Neural cell (in vitro differentiated cells): ENCODE results near the gene DDX52. TPM values are rescaled to one million over a fixed set of nuclear protein-coding genes. Genes with fewer than 3 reads are reported as not detected.

Source experiments
- H2AFZ ChIP-seq: fragments of 200-600, 300-800 bp; sonication (generic), shearing (Covaris generic); 2 replicates; pipeline ENCODE4 v1.6.0; 2014; ENCODE audit warnings: low read depth, mild to moderate bottlenecking, antibody characterized with exemption, low read length, moderate library complexity
- H3F3A ChIP-seq: fragments of 200-600 bp; shearing (Covaris generic); 2 replicates; pipeline ENCODE4 v1.6.1; 2016; ENCODE audit warnings: mild to moderate bottlenecking, moderate library complexity, mixed read lengths, antibody characterized with exemption, low read length; ENCODE audit not compliant: insufficient read depth, poor library complexity, severe bottlenecking
- H3K27ac ChIP-seq: fragments of 200-600, 300-800 bp; sonication (generic), shearing (Covaris generic); 2 replicates; pipeline ENCODE4 v1.5.1; 2014; ENCODE audit warnings: mild to moderate bottlenecking, low read length, moderate library complexity
- H3K27me3 ChIP-seq: fragments of 300-800, 200-600 bp; sonication (generic), shearing (Covaris generic); 2 replicates; pipeline ENCODE4 v1.6.0; 2014; ENCODE audit warnings: mild to moderate bottlenecking, low read depth, low read length, moderate library complexity; ENCODE audit not compliant: insufficient read depth
- H3K36me3 ChIP-seq: fragments of 300-800, 200-600 bp; sonication (generic), shearing (Covaris generic); 2 replicates; pipeline ENCODE4 v1.5.1; 2014; ENCODE audit warnings: mild to moderate bottlenecking, antibody characterized with exemption, low read length, moderate library complexity; ENCODE audit not compliant: insufficient read depth
- H3K4me2 ChIP-seq: fragments of 300-800, 200-600 bp; sonication (generic), shearing (Covaris generic); 2 replicates; pipeline ENCODE4 v1.6.0; 2014; ENCODE audit warnings: mild to moderate bottlenecking, low read length
- H3K4me3 ChIP-seq: fragments of 300-800, 200-600 bp; sonication (generic), shearing (Covaris generic); 2 replicates; pipeline ENCODE4 v1.5.1; 2014; ENCODE audit warnings: mild to moderate bottlenecking, low read length, moderate library complexity
- H3K79me2 ChIP-seq: fragments of 200-600 bp; shearing (Covaris generic); replicated peaks from 2 replicates; pipeline ENCODE4 v1.6.0; 2014; ENCODE audit warnings: mild to moderate bottlenecking, low read length, moderate library complexity; ENCODE audit not compliant: insufficient read depth
- H3K9ac ChIP-seq: fragments of 300-800, 200-600 bp; sonication (generic), shearing (Covaris generic); 2 replicates; pipeline ENCODE4 v1.6.1; 2016; ENCODE audit warnings: mild to moderate bottlenecking, low read length, mixed read lengths
- H3K9me2 ChIP-seq: fragments of 200-600 bp; shearing (Covaris generic); 2 replicates; pipeline ENCODE4 v1.6.1; 2016; ENCODE audit warnings: mild to moderate bottlenecking, low read length, mixed read lengths; ENCODE audit not compliant: insufficient read depth
- H3K9me3 ChIP-seq: fragments of 200-600, 300-800 bp; sonication (generic), shearing (Covaris generic); 2 replicates; pipeline ENCODE4 v1.6.1; 2016; ENCODE audit warnings: mild to moderate bottlenecking, mixed run types, low read length, moderate library complexity, mixed read lengths
- H4K20me1 ChIP-seq: fragments of 200-600 bp; shearing (Covaris generic); 2 replicates; pipeline ENCODE4 v1.6.1; 2016; ENCODE audit warnings: mild to moderate bottlenecking, mixed run types; ENCODE audit not compliant: insufficient read depth
- EP300 ChIP-seq: fragments of 450-650 bp; conservative IDR thresholded peaks from 2 replicates; pipeline ENCODE4 v1.6.1; 2014; ENCODE audit warnings: antibody characterized with exemption, mild to moderate bottlenecking, moderate library complexity; ENCODE audit not compliant: poor library complexity, severe bottlenecking
- EZH2 ChIP-seq: fragments of 200-600, 300-800 bp; shearing (Covaris generic), sonication (generic); IDR thresholded peaks from 2 replicates; pipeline ENCODE4 v1.6.1; 2014; ENCODE audit warnings: antibody characterized with exemption, low read length, borderline replicate concordance, mild to moderate bottlenecking; ENCODE audit not compliant: insufficient read depth, poor library complexity, severe bottlenecking
- MXI1 ChIP-seq: fragments of 450-650 bp; conservative IDR thresholded peaks from 2 replicates; pipeline ENCODE4 v1.6.1; 2014; ENCODE audit warnings: antibody characterized with exemption, mild to moderate bottlenecking; ENCODE audit not compliant: poor library complexity, severe bottlenecking
- POLR2AphosphoS5 ChIP-seq: IDR thresholded peaks from 2 replicates; pipeline ENCODE4 v1.6.1; 2012
- RAD21 ChIP-seq: fragments of 450-650 bp; conservative IDR thresholded peaks from 2 replicates; pipeline ENCODE4 v1.6.1; 2014; ENCODE audit warnings: antibody characterized with exemption, mild to moderate bottlenecking, moderate library complexity
- SMC3 ChIP-seq: fragments of 450-650 bp; conservative IDR thresholded peaks from 2 replicates; pipeline ENCODE4 v1.6.1; 2014; ENCODE audit warnings: antibody characterized with exemption, mild to moderate bottlenecking, moderate library complexity; ENCODE audit not compliant: poor library complexity
- TAF1 ChIP-seq: IDR thresholded peaks from 2 replicates; pipeline ENCODE4 v1.6.1; 2012; ENCODE audit warnings: low read depth
- polyA plus RNA-seq: library from polyadenylated mRNA; depleted of rRNA; stranded (reverse); fragments of >200 nt; gene quantifications from 2 replicates; pipeline ENCODE4 v1.2.3, GENCODE V29; 2014
- TF ChIP-seq, protein P1 (sequence below): fragments of 450-650 bp; IDR thresholded peaks from 2 replicates; pipeline ENCODE4 v1.5.1; 2014; ENCODE audit warnings: antibody characterized with exemption, mild to moderate bottlenecking, moderate library complexity; ENCODE audit not compliant: poor library complexity, severe bottlenecking
- TF ChIP-seq, protein P2 (sequence below): IDR thresholded peaks from 2 replicates; pipeline ENCODE4 v1.6.1; 2012; ENCODE audit warnings: borderline replicate concordance

The DDX52 gene
- polyA plus RNA-seq, 1 donor from 2014 or later, result 29.7 TPM

DNA sequence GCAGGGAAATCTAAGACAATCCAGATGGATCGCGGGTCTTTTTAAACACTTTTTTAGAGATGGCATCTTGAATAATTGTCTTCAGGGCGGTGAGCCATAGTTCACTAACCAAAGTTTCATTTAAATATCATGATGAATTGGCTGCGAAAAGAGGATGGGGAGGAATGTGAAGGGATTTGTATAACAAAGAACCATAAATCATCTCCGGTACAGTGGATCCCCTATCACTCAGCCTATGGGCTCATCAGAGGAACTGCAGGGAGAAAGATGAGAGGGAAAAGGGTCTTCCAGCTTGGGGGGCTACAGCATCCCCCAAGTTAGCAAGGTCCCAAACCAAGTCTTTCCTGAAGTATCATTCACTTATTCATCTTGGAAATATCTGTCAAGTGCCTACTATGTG lies 16.7 kb upstream of the DDX52 start:
- no peaks in the 10 kb centered on the region for H3K9me2 ChIP-seq

DNA sequence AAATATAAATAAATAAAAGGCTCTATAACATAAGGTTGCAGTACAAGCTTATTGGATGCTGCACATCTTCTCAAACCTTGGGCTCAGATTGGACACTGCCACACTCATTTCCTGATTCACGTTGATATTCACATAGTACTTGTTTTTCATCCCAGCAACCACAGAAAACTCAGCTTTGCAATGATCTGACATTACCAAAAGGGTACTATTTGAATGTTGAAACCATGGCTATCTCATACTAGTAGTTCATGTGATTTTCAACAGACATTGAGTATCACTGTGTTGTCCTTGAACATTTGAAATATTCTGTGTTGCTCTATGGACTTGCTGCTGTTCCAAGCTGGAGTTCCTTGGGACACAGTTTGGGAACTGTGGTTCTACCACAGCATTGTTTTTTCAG lies 14.0 kb upstream of the DDX52 start:
- Histone ChIP-seq H4K20me1 (no peaks in the 10 kb centered on the region), H3K4me3 (no peak overlapping the region), H3K79me2 (no peaks in the 10 kb centered on the region), H3K36me3 (no peaks in the 10 kb centered on the region), H3K4me2 (no peak overlapping the region), H3K27ac (no peak overlapping the region), H3F3A (no peaks in the 10 kb centered on the region), H3K9ac (no peak overlapping the region), H3K9me3 (no peaks in the 10 kb centered on the region), H3K27me3 (no peaks in the 10 kb centered on the region), H3K9me2 (no peaks in the 10 kb centered on the region), H2AFZ (no peak overlapping the region)
- TF ChIP-seq POLR2AphosphoS5, result no peak
- TF ChIP-seq EP300, result no peak

More for the DNA sequence above, 16.7 kb upstream of the DDX52 start:
- H3K79me2 ChIP-seq, result no peaks in the 10 kb centered on the region
- no peaks in the 10 kb centered on the region for H4K20me1 ChIP-seq
- no peak overlapping the region for H2AFZ ChIP-seq
- H3K9me3 ChIP-seq, result no peaks in the 10 kb centered on the region
- H3K9ac ChIP-seq, result no peak overlapping the region
- H3K27ac ChIP-seq, result no peak overlapping the region
- H3K4me3 ChIP-seq, result no peak overlapping the region
- no peak for TF ChIP-seq EZH2
- no peak for TF ChIP-seq RAD21
- no peak for TF ChIP-seq EP300
- TF ChIP-seq, protein P1, sequence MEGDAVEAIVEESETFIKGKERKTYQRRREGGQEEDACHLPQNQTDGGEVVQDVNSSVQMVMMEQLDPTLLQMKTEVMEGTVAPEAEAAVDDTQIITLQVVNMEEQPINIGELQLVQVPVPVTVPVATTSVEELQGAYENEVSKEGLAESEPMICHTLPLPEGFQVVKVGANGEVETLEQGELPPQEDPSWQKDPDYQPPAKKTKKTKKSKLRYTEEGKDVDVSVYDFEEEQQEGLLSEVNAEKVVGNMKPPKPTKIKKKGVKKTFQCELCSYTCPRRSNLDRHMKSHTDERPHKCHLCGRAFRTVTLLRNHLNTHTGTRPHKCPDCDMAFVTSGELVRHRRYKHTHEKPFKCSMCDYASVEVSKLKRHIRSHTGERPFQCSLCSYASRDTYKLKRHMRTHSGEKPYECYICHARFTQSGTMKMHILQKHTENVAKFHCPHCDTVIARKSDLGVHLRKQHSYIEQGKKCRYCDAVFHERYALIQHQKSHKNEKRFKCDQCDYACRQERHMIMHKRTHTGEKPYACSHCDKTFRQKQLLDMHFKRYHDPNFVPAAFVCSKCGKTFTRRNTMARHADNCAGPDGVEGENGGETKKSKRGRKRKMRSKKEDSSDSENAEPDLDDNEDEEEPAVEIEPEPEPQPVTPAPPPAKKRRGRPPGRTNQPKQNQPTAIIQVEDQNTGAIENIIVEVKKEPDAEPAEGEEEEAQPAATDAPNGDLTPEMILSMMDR, result no peak
- TF ChIP-seq TAF1, result no peak
- TF ChIP-seq MXI1, result no peak
- TF ChIP-seq, protein P2, sequence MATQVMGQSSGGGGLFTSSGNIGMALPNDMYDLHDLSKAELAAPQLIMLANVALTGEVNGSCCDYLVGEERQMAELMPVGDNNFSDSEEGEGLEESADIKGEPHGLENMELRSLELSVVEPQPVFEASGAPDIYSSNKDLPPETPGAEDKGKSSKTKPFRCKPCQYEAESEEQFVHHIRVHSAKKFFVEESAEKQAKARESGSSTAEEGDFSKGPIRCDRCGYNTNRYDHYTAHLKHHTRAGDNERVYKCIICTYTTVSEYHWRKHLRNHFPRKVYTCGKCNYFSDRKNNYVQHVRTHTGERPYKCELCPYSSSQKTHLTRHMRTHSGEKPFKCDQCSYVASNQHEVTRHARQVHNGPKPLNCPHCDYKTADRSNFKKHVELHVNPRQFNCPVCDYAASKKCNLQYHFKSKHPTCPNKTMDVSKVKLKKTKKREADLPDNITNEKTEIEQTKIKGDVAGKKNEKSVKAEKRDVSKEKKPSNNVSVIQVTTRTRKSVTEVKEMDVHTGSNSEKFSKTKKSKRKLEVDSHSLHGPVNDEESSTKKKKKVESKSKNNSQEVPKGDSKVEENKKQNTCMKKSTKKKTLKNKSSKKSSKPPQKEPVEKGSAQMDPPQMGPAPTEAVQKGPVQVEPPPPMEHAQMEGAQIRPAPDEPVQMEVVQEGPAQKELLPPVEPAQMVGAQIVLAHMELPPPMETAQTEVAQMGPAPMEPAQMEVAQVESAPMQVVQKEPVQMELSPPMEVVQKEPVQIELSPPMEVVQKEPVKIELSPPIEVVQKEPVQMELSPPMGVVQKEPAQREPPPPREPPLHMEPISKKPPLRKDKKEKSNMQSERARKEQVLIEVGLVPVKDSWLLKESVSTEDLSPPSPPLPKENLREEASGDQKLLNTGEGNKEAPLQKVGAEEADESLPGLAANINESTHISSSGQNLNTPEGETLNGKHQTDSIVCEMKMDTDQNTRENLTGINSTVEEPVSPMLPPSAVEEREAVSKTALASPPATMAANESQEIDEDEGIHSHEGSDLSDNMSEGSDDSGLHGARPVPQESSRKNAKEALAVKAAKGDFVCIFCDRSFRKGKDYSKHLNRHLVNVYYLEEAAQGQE, result no peak
- no peak for TF ChIP-seq POLR2AphosphoS5
- no peak for TF ChIP-seq SMC3
- no peaks in the 10 kb centered on the region for H3F3A ChIP-seq
- H3K27me3 ChIP-seq, result no peaks in the 10 kb centered on the region
- no peaks in the 10 kb centered on the region for H3K36me3 ChIP-seq
- no peak overlapping the region for H3K4me2 ChIP-seq

DNA sequence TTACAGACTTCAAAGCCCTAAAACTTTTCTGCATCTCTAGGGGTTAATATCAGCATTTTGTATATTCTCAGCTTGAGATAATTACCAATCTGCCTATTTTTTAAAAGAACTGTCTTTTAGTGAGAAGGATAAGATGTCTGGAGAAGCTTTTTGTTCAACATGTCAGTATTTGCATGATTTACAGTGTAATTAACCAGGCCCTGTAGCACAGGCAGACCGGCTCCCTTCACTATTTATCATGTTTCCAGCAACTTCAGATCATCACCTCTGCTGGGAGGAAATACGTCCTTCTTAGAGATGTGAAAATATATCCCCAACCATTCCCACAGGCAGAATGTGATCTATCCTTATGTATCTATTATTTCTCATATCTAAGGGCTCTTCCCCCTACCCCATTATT lies 8.6 kb upstream of the DDX52 start:
- H3K4me3 ChIP-seq, result no peak overlapping the region
- TF ChIP-seq SMC3 (no peak), TAF1 (no peak), EZH2 (no peak), POLR2AphosphoS5 (no peak), MXI1 (no peak), RAD21 (no peak), EP300 (no peak)
- TF ChIP-seq, protein P2, result no peak
- TF ChIP-seq, protein P1, result no peak

More for the DNA sequence above, 8.6 kb upstream of the DDX52 start:
- H3K36me3 ChIP-seq, result no peaks in the 10 kb centered on the region
- no peaks in the 10 kb centered on the region for H3K9me3 ChIP-seq
- H3K9ac ChIP-seq, result no peak overlapping the region
- H3K9me2 ChIP-seq, result no peaks in the 10 kb centered on the region
- H3K4me2 ChIP-seq, result no peak overlapping the region
- no peak overlapping the region for H3K27ac ChIP-seq
- no peaks in the 10 kb centered on the region for H3K79me2 ChIP-seq
- H4K20me1 ChIP-seq, result no peaks in the 10 kb centered on the region
- H3K27me3 ChIP-seq, result peaks cover 4% of the 10 kb centered on the region
- H2AFZ ChIP-seq, result no peak overlapping the region
- H3F3A ChIP-seq, result no peaks in the 10 kb centered on the region
